ENCODE measurements around the gene EIF4A2. TPM values are rescaled to one million over a fixed set of nuclear protein-coding genes. Genes with fewer than 3 reads are reported as not detected.

EIF4A2 gene
- polyA plus RNA-seq, 2 donors = 184 to 241 TPM

GRCh38 chr3:186757686-186758220 lies 25.6 kb upstream of the EIF4A2 start:
- Histone ChIP-seq H3K36me3 (ENCODE audit: control insufficient read depth in 2 of 2, insufficient read depth in 2 of 2, low read length in 1 of 2) (no peaks in the 10 kb centered on the region), H3K27ac (ENCODE audit: low read depth in 2 of 2, low read length in 1 of 2) (no peak overlapping the region), H3K27me3 (ENCODE audit: control insufficient read depth in 1 of 2, insufficient read depth in 2 of 2, low read length in 2 of 2) (no peaks in the 10 kb centered on the region), H3K4me3 (ENCODE audit: low read depth in 1 of 2, low read length in 2 of 2) (no peak overlapping the region), H3K9me3 (ENCODE audit: control insufficient read depth in 2 of 2, insufficient read depth in 1 of 2, low read depth in 1 of 2, low read length in 1 of 2) (no peaks in the 10 kb centered on the region), H3K4me1 (ENCODE audit: control insufficient read depth in 2 of 2, insufficient read depth in 2 of 2, low read length in 1 of 2) (no peaks in the 10 kb centered on the region)
- 42 to 63% methylated on average over 8 of the region's 8 CpGs for whole genome bisulfite sequencing, 2 donors

- Histone ChIP-seq H3K27me3 (ENCODE audit: control insufficient read depth in 1 of 2, insufficient read depth in 2 of 2, low read length in 2 of 2) (no peaks in the 10 kb centered on the region), H3K4me1 (ENCODE audit: control insufficient read depth in 2 of 2, insufficient read depth in 2 of 2, low read length in 1 of 2) (no peaks in the 10 kb centered on the region), H3K27ac (ENCODE audit: low read depth in 2 of 2, low read length in 1 of 2) (no peak overlapping the region), H3K36me3 (ENCODE audit: control insufficient read depth in 2 of 2, insufficient read depth in 2 of 2, low read length in 1 of 2) (no peaks in the 10 kb centered on the region), H3K9me3 (ENCODE audit: control insufficient read depth in 2 of 2, insufficient read depth in 1 of 2, low read depth in 1 of 2, low read length in 1 of 2) (no peaks in the 10 kb centered on the region), H3K4me3 (ENCODE audit: low read depth in 1 of 2, low read length in 2 of 2) (no peak overlapping the region)
- WGBS, 2 donors = 79 to 85% methylated on average over 11 of the region's 11 CpGs
Observed at GRCh38 chr3:186759231-186759930, 24.0 kb upstream of the EIF4A2 start.

GRCh38 chr3:186760141-186760833 lies 23.1 kb upstream of the EIF4A2 start:
- Histone ChIP-seq H3K9me3 (ENCODE audit: control insufficient read depth in 2 of 2, insufficient read depth in 1 of 2, low read depth in 1 of 2, low read length in 1 of 2) (no peaks in the 10 kb centered on the region), H3K4me1 (ENCODE audit: control insufficient read depth in 2 of 2, insufficient read depth in 2 of 2, low read length in 1 of 2) (no peaks in the 10 kb centered on the region), H3K27ac (ENCODE audit: low read depth in 2 of 2, low read length in 1 of 2) (peak overlapping the region in 1 of 2 donors; percentile 38), H3K27me3 (ENCODE audit: control insufficient read depth in 1 of 2, insufficient read depth in 2 of 2, low read length in 2 of 2) (no peaks in the 10 kb centered on the region), H3K36me3 (ENCODE audit: control insufficient read depth in 2 of 2, insufficient read depth in 2 of 2, low read length in 1 of 2) (no peaks in the 10 kb centered on the region), H3K4me3 (ENCODE audit: low read depth in 1 of 2, low read length in 2 of 2) (no peak overlapping the region)
- WGBS, 2 donors = 89 to 91% methylated on average over 10 of the region's 10 CpGs

- no peaks in the 10 kb centered on the region for H3K4me1 ChIP-seq (ENCODE audit: control insufficient read depth in 2 of 2, insufficient read depth in 2 of 2, low read length in 1 of 2)
- H3K27me3 ChIP-seq (ENCODE audit: control insufficient read depth in 1 of 2, insufficient read depth in 2 of 2, low read length in 2 of 2) = no peaks in the 10 kb centered on the region
- no peaks in the 10 kb centered on the region for H3K9me3 ChIP-seq (ENCODE audit: control insufficient read depth in 2 of 2, insufficient read depth in 1 of 2, low read depth in 1 of 2, low read length in 1 of 2)
- WGBS, 2 donors = 85 to 95% methylated on average over 8 of the region's 8 CpGs
- H3K4me3 ChIP-seq (ENCODE audit: low read depth in 1 of 2, low read length in 2 of 2) = no peak overlapping the region
- H3K36me3 ChIP-seq (ENCODE audit: control insufficient read depth in 2 of 2, insufficient read depth in 2 of 2, low read length in 1 of 2) = no peaks in the 10 kb centered on the region
- no peak overlapping the region for H3K27ac ChIP-seq (ENCODE audit: low read depth in 2 of 2, low read length in 1 of 2)
Observed at GRCh38 chr3:186760897-186761447, 22.4 kb upstream of the EIF4A2 start.

- no peaks in the 10 kb centered on the region for H3K36me3 ChIP-seq (ENCODE audit: control insufficient read depth in 2 of 2, insufficient read depth in 2 of 2, low read length in 1 of 2)
- WGBS, 2 donors = 9 to 17% methylated on average over 26 of the region's 26 CpGs
- peak overlapping the region; percentile 40 to 44 for H3K4me3 ChIP-seq (ENCODE audit: low read depth in 1 of 2, low read length in 2 of 2)
- no peaks in the 10 kb centered on the region for H3K9me3 ChIP-seq (ENCODE audit: control insufficient read depth in 2 of 2, insufficient read depth in 1 of 2, low read depth in 1 of 2, low read length in 1 of 2)
- no peak overlapping the region for H3K27ac ChIP-seq (ENCODE audit: low read depth in 2 of 2, low read length in 1 of 2)
- H3K27me3 ChIP-seq (ENCODE audit: control insufficient read depth in 1 of 2, insufficient read depth in 2 of 2, low read length in 2 of 2) = no peaks in the 10 kb centered on the region
- H3K4me1 ChIP-seq (ENCODE audit: control insufficient read depth in 2 of 2, insufficient read depth in 2 of 2, low read length in 1 of 2) = peaks cover 0 to 5% of the 10 kb centered on the region in 2 donors
Observed at GRCh38 chr3:186772281-186772694, 11.1 kb upstream of the EIF4A2 start.

GRCh38 chr3:186772701-186773417 lies 10.5 kb upstream of the EIF4A2 start:
- Histone ChIP-seq H3K27me3 (ENCODE audit: control insufficient read depth in 1 of 2, insufficient read depth in 2 of 2, low read length in 2 of 2) (no peaks in the 10 kb centered on the region), H3K4me1 (ENCODE audit: control insufficient read depth in 2 of 2, insufficient read depth in 2 of 2, low read length in 1 of 2) (peaks cover 0 to 5% of the 10 kb centered on the region in 2 donors), H3K4me3 (ENCODE audit: low read depth in 1 of 2, low read length in 2 of 2) (peak overlapping the region; percentile 40 to 44), H3K36me3 (ENCODE audit: control insufficient read depth in 2 of 2, insufficient read depth in 2 of 2, low read length in 1 of 2) (no peaks in the 10 kb centered on the region), H3K9me3 (ENCODE audit: control insufficient read depth in 2 of 2, insufficient read depth in 1 of 2, low read depth in 1 of 2, low read length in 1 of 2) (no peaks in the 10 kb centered on the region), H3K27ac (ENCODE audit: low read depth in 2 of 2, low read length in 1 of 2) (peak overlapping the region; percentile 1 to 54)
- WGBS, 2 donors = 21 to 22% methylated on average over 28 of the region's 28 CpGs

GRCh38 chr3:186775999-186776398 lies 7.4 kb upstream of the EIF4A2 start:
- H3K9me3 ChIP-seq (ENCODE audit: control insufficient read depth in 2 of 2, insufficient read depth in 1 of 2, low read depth in 1 of 2, low read length in 1 of 2) = no peaks in the 10 kb centered on the region
- 69 to 75% methylated on average over 8 of the region's 8 CpGs for WGBS, 2 donors
- H3K36me3 ChIP-seq (ENCODE audit: control insufficient read depth in 2 of 2, insufficient read depth in 2 of 2, low read length in 1 of 2) = no peaks in the 10 kb centered on the region
- H3K4me1 ChIP-seq (ENCODE audit: control insufficient read depth in 2 of 2, insufficient read depth in 2 of 2, low read length in 1 of 2) = peaks cover 0 to 5% of the 10 kb centered on the region in 2 donors
- no peak overlapping the region for H3K27ac ChIP-seq (ENCODE audit: low read depth in 2 of 2, low read length in 1 of 2)
- no peaks in the 10 kb centered on the region for H3K27me3 ChIP-seq (ENCODE audit: control insufficient read depth in 1 of 2, insufficient read depth in 2 of 2, low read length in 2 of 2)
- H3K4me3 ChIP-seq (ENCODE audit: low read depth in 1 of 2, low read length in 2 of 2) = no peak overlapping the region

GRCh38 chr3:186779204-186779603 lies 4.2 kb upstream of the EIF4A2 start:
- H3K27me3 ChIP-seq (ENCODE audit: control insufficient read depth in 1 of 2, insufficient read depth in 2 of 2, low read length in 2 of 2) = no peaks in the 10 kb centered on the region
- WGBS, 2 donors = 92 to 94% methylated on average over 5 of the region's 5 CpGs
- H3K27ac ChIP-seq (ENCODE audit: low read depth in 2 of 2, low read length in 1 of 2) = no peak overlapping the region
- H3K4me1 ChIP-seq (ENCODE audit: control insufficient read depth in 2 of 2, insufficient read depth in 2 of 2, low read length in 1 of 2) = no peaks in the 10 kb centered on the region
- no peaks in the 10 kb centered on the region for H3K9me3 ChIP-seq (ENCODE audit: control insufficient read depth in 2 of 2, insufficient read depth in 1 of 2, low read depth in 1 of 2, low read length in 1 of 2)
- peaks cover 0 to 2% of the 10 kb centered on the region in 2 donors for H3K36me3 ChIP-seq (ENCODE audit: control insufficient read depth in 2 of 2, insufficient read depth in 2 of 2, low read length in 1 of 2)
- H3K4me3 ChIP-seq (ENCODE audit: low read depth in 1 of 2, low read length in 2 of 2) = no peak overlapping the region

GRCh38 chr3:186782542-186783057 lies 777 bp upstream of the EIF4A2 start:
- Histone ChIP-seq H3K4me3 (ENCODE audit: low read depth in 1 of 2, low read length in 2 of 2) (peak overlapping the region; percentile 96 to 100), H3K9me3 (ENCODE audit: control insufficient read depth in 2 of 2, insufficient read depth in 1 of 2, low read depth in 1 of 2, low read length in 1 of 2) (no peaks in the 10 kb centered on the region), H3K27ac (ENCODE audit: low read depth in 2 of 2, low read length in 1 of 2) (peak overlapping the region; percentile 96 to 98), H3K4me1 (ENCODE audit: control insufficient read depth in 2 of 2, insufficient read depth in 2 of 2, low read length in 1 of 2) (no peaks in the 10 kb centered on the region), H3K27me3 (ENCODE audit: control insufficient read depth in 1 of 2, insufficient read depth in 2 of 2, low read length in 2 of 2) (no peaks in the 10 kb centered on the region), H3K36me3 (ENCODE audit: control insufficient read depth in 2 of 2, insufficient read depth in 2 of 2, low read length in 1 of 2) (peaks cover 8 to 13% of the 10 kb centered on the region in 2 donors)
- WGBS, 2 donors = 3 to 5% methylated on average over 21 of the region's 21 CpGs
